HG03442 (cell line): ENCODE measurements around the gene CAPG.
"Not testable (repeated sequence)": the region's sequence is repeated elsewhere in the genome, so short reads cannot be mapped to it uniquely, and the experiment has no call there.

Source experiments
- ATAC-seq: cut with Tn5 transposase; IDR thresholded peaks from one replicate; pipeline ENCODE4 v1.9.1; 2021; ENCODE audit warnings: mild to moderate bottlenecking, moderate library complexity; ENCODE audit not compliant: unreplicated experiment

Gene CAPG

DNA sequence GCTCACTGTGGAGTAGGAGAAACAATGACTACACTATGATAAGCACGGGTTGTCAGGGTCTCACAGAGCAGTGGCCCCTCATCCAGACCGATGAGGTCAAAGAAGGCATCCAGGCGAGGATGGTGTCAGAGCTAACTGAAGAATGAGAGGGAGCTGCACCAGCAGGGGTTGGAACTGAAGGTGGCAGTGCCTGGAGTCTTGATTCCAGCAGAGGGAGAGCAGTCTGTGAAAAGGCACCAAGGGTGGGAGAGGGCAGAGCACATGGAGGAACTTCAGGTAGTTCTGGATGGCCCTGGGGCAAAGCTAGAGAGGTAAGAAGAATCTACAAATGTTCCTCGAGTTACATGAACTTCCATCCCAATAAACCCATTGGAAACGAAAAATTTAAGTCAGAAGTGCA lies 43.0 kb downstream of the CAPG start:
- no peak for ATAC-seq

DNA sequence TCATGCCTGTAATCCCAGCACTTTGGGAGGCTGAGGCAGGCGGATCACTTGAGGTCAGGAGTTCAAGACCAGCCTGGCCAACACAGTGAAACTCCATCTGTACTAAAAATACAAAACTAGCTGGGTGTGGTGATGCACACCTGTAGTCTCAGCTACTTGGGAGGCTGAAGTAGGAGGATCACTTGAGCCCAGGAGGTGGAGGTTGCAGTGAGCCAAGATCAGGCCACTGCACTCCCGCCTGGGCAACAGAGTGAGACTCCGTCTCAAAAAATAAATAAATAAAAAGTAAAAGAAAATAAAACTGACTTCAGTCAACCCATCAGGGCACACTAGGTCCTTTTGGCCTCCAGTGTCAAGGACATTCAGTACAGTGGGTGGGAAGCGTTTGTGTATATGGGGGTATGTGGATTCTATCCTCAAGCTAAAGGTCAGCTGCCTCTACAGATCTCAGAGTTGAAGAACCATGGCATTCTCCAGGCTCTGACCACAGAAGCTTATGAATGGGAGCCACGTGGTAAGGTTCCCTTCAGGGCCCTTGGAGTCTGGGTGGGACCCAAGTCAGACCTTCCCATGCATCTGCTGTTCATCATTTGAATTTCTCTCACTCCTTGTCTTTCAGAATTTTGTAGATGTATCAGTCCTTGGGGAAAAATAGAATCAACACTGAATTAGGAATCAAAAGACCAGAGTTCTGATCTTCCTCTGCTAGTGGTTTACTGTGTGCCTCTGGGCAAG lies 47.3 kb downstream of the CAPG start:
- ATAC-seq: not testable (repeated sequence)

DNA sequence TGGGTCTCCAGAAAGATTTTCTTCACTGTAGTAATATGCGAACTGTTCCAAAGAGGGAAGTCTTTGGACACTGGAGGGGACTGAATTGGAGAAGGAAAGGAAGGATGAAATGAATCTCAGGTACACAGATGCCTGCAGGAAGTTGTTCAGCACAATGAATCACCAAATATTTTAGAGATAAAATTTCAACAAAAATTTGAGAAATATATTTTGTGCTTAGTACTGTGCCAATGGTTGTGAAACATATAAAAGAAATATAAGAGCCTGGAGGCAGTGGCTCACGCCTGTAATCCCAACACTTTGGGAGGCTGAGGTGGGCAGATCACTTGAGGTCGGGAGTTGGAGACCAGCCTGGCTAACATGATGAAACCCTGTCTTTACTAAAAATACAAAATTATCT lies 52.4 kb downstream of the CAPG start:
- ATAC-seq: no peak

DNA sequence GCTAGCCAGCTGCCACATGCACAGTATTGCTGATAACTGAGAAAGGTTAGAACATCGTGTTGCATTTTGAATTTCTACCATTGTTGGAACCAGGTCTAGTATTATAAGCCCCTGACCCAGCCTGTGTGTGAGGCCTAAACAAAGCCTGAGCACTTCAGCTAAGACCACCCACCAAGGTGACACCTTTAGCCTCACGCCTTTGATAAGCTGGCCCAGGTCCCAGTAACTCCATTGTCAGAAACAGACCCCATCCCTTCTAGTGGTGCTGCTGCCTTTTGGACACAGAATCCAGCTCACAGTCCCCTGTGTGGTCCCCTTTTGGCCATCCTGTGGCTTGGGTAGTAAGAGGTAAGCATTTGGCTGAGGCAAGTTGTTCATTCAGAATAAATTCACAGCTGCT lies 54.0 kb downstream of the CAPG start:
- ATAC-seq: no peak

DNA sequence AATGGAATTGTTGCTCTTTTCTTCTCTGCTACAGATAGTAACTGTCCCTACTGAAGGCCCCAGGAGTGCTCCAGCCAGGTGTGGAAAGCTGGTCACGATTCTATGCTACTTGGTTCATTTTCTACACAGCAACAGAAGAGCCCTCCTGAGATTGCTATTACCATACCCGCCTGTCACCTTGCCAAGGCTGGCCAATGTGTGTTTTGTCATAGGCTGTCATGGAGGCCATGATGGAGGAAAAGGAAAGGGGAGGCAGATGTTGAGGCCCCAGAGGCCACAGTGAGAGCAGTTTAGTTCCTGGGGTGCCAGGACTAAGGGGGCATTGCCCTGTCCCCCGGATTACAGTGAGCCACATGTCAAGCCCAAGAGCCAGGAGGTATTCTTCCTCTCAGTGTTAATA lies 54.6 kb downstream of the CAPG start:
- no peak for ATAC-seq

DNA sequence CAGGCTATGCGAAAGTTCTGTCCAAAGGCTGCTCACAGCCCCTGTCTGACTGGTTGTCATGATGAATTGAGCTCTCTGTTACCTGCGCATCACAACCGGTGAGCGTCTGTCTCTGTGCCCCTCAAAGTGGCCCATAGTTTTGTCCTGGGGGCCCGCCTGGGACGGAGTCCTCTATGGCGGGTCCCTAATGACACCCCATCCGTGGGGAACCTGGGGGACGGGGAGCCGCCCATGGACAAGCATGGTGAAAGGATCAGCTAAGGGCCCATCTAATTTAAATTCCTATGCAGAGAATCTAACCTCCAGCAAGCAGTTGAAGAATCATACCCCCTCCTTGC lies 55.1 kb downstream of the CAPG start:
- peak; percentile 3 for ATAC-seq

DNA sequence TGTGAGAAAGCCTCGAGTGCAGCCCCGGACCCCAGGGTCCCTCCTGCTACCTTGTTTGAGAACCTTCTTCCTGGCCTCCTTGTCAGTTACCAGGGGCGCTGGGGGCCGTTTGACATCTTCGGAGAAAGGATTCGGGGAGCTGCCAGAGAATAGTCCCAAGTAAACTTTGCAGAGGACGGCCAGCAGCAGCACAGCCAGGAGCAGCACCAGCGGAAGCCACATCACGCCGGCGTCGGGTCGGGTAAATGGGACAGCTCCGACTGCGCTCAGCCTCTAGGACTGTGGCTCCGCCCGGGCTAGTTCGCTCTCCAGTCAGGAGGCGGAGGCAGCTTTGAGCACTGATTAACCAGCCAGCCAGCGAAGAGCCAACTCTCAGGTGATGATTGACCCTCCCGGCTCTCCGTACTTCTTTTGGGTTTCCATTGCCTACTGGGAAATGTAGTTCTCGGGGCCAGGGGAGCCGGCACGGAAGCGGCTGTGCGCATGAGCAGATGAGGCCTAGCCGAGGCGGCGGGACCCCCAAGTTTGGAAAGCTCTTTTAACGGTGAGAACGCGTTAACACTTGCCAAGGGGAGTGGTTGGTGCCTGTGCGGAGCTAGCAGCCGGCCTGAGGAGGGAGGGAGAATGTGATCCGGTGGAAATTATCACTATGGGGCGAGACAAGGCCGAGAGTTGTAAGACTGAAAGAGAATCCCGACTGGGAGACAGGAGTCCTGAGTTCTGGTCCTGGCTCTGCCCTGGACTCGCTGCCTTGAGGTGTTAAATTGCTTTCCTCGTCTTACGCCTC lies 55.7 kb downstream of the CAPG start, which contains the start of the genes ELMOD3 and RETSAT:
ELMOD3 (plus strand) TSS at position 484 of the 787 bp plus-strand sequence. CDS start 2,430 bp downstream, outside the sequence.
RETSAT (minus strand) TSS at position 243 of the 787 bp plus-strand sequence; CDS start at position 222, 21 bp downstream.
- ATAC-seq: peak; percentile 97

DNA sequence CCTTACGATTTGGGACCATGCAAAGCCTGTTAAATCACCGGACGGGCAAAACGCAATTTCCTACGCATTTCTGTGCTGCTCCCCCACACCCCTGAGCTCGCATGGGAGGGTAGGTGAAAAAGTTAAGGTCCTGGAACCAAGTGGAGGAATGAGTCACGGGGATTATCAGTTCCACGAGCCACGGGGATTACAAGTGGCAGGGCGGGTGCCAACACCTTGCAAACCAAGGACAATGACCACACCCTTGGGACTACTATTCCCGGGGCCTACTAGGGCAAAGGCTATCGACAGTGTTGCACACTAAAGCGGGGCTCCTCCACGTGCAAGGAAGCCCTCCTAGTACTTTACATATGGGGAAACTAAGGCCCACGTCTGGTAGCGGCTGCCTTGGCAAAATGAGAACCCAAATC lies 56.3 kb downstream of the CAPG start:
- peak; percentile 0 for ATAC-seq

DNA sequence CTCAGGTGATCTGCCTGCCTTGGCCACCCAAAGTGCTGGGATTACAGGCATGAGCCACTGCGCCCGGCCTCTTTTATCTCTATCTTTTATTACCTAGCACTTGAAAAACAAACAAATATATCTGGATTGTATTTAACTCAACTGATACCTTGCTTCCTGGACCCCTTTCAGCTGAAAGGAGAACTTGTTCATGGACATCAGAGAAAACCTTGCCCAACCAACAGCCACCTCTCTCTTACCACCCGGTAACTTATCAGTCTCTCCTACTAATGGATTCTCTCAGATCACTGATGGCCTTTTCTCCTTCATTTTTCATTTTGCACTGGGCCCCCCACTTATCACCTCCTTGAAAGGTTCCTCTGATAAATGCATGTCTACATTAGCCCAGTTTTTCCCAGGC lies 62.6 kb downstream of the CAPG start:
- no peak for ATAC-seq
